ENCODE measurements around the gene ATG7. TPM values are rescaled to one million over a fixed set of nuclear protein-coding genes. Genes with fewer than 3 reads are reported as not detected.

Gene ATG7
- total RNA-seq, 2 experiments from 2014 or later: 26.4 to 28.6 TPM

DNA sequence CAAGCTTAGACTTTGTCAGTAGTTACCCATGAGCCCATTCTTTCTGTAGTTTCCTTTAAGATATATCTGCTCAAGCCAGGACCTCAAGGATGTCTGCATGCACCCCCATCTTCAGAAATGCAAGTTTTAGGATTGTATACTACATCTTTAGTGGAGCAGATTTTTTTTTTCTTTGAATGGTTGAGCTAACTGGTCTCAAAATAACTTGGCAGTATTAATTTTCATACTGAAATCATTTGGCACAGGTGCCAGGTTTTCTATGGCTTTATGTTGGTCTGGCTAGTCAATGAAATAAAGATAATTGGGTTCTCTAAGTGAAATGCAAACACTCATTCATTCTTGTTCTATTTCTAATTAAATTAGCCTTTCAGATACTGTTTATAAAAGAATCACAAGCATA lies 108.9 kb downstream of the ATG7 start:
- POLR2A ChIA-PET: no interaction called here
- Mint-ChIP-seq H3K36me3 (peaks cover 2% of the 10 kb centered on the region), H3K27ac (no peak overlapping the region), H3K9me3 (no peaks in the 10 kb centered on the region), H3K4me1 (no peaks in the 10 kb centered on the region), H3K4me3 (no peak overlapping the region), H3K27me3 (no peaks in the 10 kb centered on the region)
- DNase-seq (no peak), ATAC-seq (ENCODE audit: low read depth) (no peak)

GRCh38 chr3:11381563-11381962 lies 109.4 kb downstream of the ATG7 start:
- peaks cover 2% of the 10 kb centered on the region for H3K36me3 Mint-ChIP-seq
- no peak overlapping the region for H3K27ac Mint-ChIP-seq
- no peaks in the 10 kb centered on the region for H3K4me1 Mint-ChIP-seq
- H3K4me3 Mint-ChIP-seq: no peak overlapping the region
- no peaks in the 10 kb centered on the region for H3K9me3 Mint-ChIP-seq
- ATAC-seq (ENCODE audit: low read depth): no peak
- POLR2A ChIA-PET: no interaction called here
- DNase-seq: no peak
- H3K27me3 Mint-ChIP-seq: no peaks in the 10 kb centered on the region

DNA sequence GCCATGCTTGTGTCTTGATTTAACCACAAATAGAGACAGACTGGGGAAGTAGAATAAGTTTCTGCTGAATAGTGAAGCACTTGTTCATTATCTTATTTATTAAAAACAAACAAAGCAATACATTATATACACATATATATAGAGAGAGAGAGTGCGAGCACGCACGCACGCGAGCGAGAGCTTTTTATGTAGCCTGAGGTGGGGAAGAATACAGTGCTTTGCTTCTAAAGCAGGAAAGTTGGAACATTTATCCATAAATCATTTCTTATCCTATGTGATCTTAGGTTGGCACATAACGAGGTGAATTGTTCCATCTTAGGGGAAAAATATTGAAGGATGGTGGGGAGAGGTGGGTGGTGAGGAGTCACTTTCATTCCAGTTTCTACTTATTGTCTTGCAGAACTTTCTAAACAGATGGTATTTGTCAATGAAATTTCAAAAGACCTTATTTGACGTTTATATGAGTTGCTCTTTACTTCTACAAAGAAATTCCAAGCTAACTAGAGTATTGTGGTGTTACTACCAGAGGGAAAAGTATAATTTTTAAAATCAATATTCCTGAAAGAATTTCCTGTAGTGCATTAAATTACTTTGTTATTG lies 110.0 kb downstream of the ATG7 start:
- Mint-ChIP-seq H3K9me3 (no peaks in the 10 kb centered on the region), H3K4me1 (no peaks in the 10 kb centered on the region), H3K4me3 (no peak overlapping the region), H3K36me3 (peaks cover 2% of the 10 kb centered on the region), H3K27ac (no peak overlapping the region), H3K27me3 (no peaks in the 10 kb centered on the region)
- POLR2A ChIA-PET: no interaction called here
- DNase-seq: no peak
- ATAC-seq (ENCODE audit: low read depth): no peak

DNA sequence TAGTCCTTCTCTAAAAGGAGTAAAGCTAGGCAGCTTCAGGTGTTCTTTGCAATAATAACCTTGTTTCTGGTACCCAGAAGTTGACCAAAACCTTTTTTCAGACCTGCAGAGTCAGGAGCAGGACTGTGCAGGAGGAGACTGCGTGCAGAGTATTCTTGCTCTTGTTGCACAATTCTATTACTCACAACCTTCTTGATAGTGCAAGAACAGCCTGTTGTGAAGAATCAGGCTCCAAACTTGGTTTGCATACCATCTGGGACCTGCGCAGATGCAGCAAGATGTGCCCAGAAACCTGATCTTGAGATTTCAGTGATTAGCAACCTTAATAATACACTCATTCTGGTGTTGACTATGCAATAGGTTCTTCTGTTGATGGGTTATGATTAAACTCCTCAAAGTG lies 111.9 kb downstream of the ATG7 start:
- DNase-seq (no peak), ATAC-seq (ENCODE audit: low read depth) (no peak)
- H3K9me3 Mint-ChIP-seq: no peaks in the 10 kb centered on the region
- H3K27me3 Mint-ChIP-seq: no peaks in the 10 kb centered on the region
- H3K36me3 Mint-ChIP-seq: peaks cover 2% of the 10 kb centered on the region
- no peak overlapping the region for H3K4me3 Mint-ChIP-seq
- H3K27ac Mint-ChIP-seq: no peak overlapping the region
- POLR2A ChIA-PET: no interaction called here
- H3K4me1 Mint-ChIP-seq: no peaks in the 10 kb centered on the region

- Mint-ChIP-seq H3K4me3 (no peak overlapping the region), H3K36me3 (peaks cover 2% of the 10 kb centered on the region), H3K4me1 (no peaks in the 10 kb centered on the region), H3K9me3 (no peaks in the 10 kb centered on the region), H3K27ac (no peak overlapping the region), H3K27me3 (no peaks in the 10 kb centered on the region)
- ATAC-seq (ENCODE audit: low read depth): no peak
- no peak for DNase-seq
- POLR2A ChIA-PET: no interaction called here
Measured at GRCh38 chr3:11385326-11385725, 113.1 kb downstream of the ATG7 start.

- H3K36me3 Mint-ChIP-seq: peaks cover 6% of the 10 kb centered on the region
- H3K27ac Mint-ChIP-seq: no peak overlapping the region
- H3K4me3 Mint-ChIP-seq: no peak overlapping the region
- no peaks in the 10 kb centered on the region for H3K9me3 Mint-ChIP-seq
- no peaks in the 10 kb centered on the region for H3K27me3 Mint-ChIP-seq
- no peak for ATAC-seq (ENCODE audit: low read depth)
- H3K4me1 Mint-ChIP-seq: no peaks in the 10 kb centered on the region
- POLR2A ChIA-PET: no interaction called here
- no peak for DNase-seq
Measured at GRCh38 chr3:11385891-11386290, 113.7 kb downstream of the ATG7 start.

DNA sequence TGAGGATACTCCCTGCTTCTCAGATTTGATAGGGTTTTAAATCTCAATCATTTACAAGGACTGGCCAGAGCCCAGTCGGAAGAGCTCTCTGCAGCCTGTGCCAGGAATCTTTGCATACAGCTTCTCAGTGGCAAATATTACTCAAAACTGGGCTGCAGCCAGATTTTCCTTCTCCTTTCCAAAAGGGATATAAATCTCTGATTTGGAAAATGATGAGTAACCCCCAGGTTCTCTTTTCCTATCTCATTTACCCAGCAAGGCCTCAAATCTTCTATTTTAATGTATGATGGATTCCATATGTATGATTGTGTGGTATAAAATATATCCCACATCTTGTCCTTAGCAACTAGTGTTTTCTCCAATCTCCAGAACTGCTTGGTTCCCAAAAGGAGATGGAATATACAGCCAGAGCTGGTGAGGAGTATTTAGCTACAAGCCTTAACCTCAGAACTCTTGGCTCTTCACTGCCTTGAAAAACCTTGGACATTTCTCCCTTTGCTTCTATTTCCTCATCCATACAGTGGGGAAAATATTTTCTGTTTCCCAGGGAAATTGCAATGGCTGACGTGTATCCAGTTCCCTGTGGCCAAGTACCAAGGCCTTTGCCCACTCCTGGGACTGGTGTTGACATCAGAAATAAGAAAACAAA lies 114.4 kb downstream of the ATG7 start:
- POLR2A ChIA-PET: no interaction called here
- Mint-ChIP-seq H3K27ac (no peak overlapping the region), H3K9me3 (no peaks in the 10 kb centered on the region)

GRCh38 chr3:11389386-11390268 lies 117.4 kb downstream of the ATG7 start:
- Mint-ChIP-seq H3K4me1 (peaks cover 12% of the 10 kb centered on the region), H3K27ac (no peak overlapping the region)
- POLR2A ChIA-PET: interaction anchor here (0.6 kb wide), 1 partner anchor 386 kb away, joined by 4 read pairs; no protein-coding TSS in a partner anchor

More for the DNA sequence above, 114.4 kb downstream of the ATG7 start:
- peaks cover 6% of the 10 kb centered on the region for H3K36me3 Mint-ChIP-seq
- DNase-seq (no peak), ATAC-seq (ENCODE audit: low read depth) (no peak)
- no peaks in the 10 kb centered on the region for H3K27me3 Mint-ChIP-seq
- H3K4me1 Mint-ChIP-seq: peaks cover 2% of the 10 kb centered on the region
- no peak overlapping the region for H3K4me3 Mint-ChIP-seq

DNA sequence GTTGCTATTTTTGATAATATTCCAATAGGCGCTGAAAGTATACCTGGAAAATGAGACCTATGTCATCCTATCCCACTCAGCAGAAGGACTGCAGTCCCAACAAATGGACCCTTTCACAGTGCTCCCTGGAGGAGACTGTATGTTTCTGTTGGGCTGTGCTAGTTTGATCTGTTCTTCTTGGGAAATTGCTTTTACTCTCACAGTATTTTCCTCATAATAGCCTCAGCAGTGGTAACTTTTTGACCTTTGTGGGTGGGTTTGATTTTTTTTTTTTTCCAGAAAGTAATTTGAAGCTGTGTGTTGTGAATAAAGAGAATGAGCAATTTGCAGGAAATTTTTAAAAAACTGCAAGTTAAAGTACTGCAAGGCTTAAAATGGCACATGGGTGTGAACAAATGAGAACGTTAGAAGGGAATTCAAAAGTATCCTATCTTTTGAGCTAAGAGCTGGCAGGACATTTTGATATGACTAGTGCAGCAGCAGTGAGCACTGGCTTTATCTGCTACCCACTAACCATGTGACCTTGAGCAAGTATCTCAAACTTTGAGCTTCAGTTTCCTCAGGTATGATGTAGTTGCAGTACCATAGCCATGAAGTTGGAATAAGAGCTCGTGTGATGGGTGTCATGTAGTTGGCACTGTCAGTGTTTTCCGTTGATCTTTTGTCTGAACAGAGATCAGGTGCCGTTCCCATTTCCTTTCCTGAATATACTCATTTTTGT lies 118.4 kb downstream of the ATG7 start:
- Mint-ChIP-seq H3K9me3 (no peaks in the 10 kb centered on the region), H3K36me3 (peaks cover 4% of the 10 kb centered on the region), H3K27ac (no peak overlapping the region), H3K4me3 (no peak overlapping the region), H3K27me3 (no peaks in the 10 kb centered on the region), H3K4me1 (peaks cover 12% of the 10 kb centered on the region)
- POLR2A ChIA-PET: no interaction called here
- DNase-seq: no peak
- no peak for ATAC-seq (ENCODE audit: low read depth)

More at GRCh38 chr3:11389386-11390268, 117.4 kb downstream of the ATG7 start:
- no peak overlapping the region for H3K4me3 Mint-ChIP-seq
- H3K27me3 Mint-ChIP-seq: no peaks in the 10 kb centered on the region
- H3K9me3 Mint-ChIP-seq: no peaks in the 10 kb centered on the region
- DNase-seq (no peak), ATAC-seq (ENCODE audit: low read depth) (no peak)
- peaks cover 6% of the 10 kb centered on the region for H3K36me3 Mint-ChIP-seq

DNA sequence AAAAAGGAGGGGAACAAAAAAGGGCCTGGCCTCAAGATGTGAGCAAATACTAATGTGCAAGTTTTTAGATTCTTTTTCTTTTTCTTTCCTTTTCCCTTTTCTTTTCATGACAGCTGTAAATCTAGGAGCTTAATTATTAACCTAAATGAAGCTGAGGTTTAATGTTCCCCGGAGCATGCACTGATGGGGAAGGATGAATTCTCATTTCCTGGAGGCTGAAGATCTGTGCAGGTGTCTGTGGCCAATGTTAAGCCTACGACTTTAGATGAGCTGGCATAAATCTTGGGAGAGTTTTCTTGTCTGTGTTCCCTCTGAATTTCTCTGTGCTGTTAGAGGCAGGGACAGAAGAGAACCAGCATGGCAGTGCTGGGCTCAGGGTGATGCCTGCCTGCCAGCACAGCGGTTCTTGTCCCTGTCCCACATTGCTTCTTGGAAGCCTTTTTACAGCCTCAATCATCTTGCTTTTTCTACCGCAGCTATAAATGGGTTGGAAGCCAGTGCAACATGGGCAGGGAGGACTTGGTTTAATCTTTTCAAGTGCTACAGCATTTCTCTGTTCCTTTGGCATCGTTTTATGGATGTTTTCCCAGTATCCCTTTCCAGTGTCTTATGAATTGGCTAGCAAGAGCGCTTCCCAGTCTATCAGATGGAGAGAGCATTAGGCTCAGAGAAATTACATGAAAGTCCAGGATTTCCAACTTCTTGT lies 119.1 kb downstream of the ATG7 start:
- DNase-seq: no peak
- ATAC-seq (ENCODE audit: low read depth): no peak
- POLR2A ChIA-PET: no interaction called here
- no peaks in the 10 kb centered on the region for H3K27me3 Mint-ChIP-seq
- no peak overlapping the region for H3K4me3 Mint-ChIP-seq
- peaks cover 4% of the 10 kb centered on the region for H3K36me3 Mint-ChIP-seq
- H3K4me1 Mint-ChIP-seq: peaks cover 12% of the 10 kb centered on the region
- no peak overlapping the region for H3K27ac Mint-ChIP-seq
- no peaks in the 10 kb centered on the region for H3K9me3 Mint-ChIP-seq

GRCh38 chr3:11392014-11392859 lies 120.0 kb downstream of the ATG7 start:
- Mint-ChIP-seq H3K36me3 (peaks cover 4% of the 10 kb centered on the region), H3K4me1 (peaks cover 12% of the 10 kb centered on the region), H3K27me3 (no peaks in the 10 kb centered on the region), H3K9me3 (no peaks in the 10 kb centered on the region), H3K4me3 (no peak overlapping the region), H3K27ac (no peak overlapping the region)
- DNase-seq (no peak), ATAC-seq (ENCODE audit: low read depth) (no peak)
- POLR2A ChIA-PET: no interaction called here

- H3K27ac Mint-ChIP-seq: no peak overlapping the region
- no peaks in the 10 kb centered on the region for H3K27me3 Mint-ChIP-seq
- ATAC-seq (ENCODE audit: low read depth): no peak
- no peak for DNase-seq
- POLR2A ChIA-PET: no interaction called here
- H3K36me3 Mint-ChIP-seq: peaks cover 4% of the 10 kb centered on the region
- H3K4me1 Mint-ChIP-seq: peaks cover 12% of the 10 kb centered on the region
- H3K9me3 Mint-ChIP-seq: no peaks in the 10 kb centered on the region
- H3K4me3 Mint-ChIP-seq: no peak overlapping the region
Measured at GRCh38 chr3:11392860-11393114, 120.6 kb downstream of the ATG7 start.
